GM21390 (cell line): ENCODE data around the gene MS4A6E.
A peak's percentile ranks its signal among the peaks of the same experiment; 100 is the strongest.
"Not testable (repeated sequence)": the region's sequence is repeated elsewhere in the genome, so short reads cannot be mapped to it uniquely, and the experiment has no call there.

Source experiments
- ATAC-seq: cut with Tn5 transposase; IDR thresholded peaks from one replicate; pipeline ENCODE4 v1.9.1; 2021; ENCODE audit not compliant: unreplicated experiment

Gene MS4A6E, protein sequence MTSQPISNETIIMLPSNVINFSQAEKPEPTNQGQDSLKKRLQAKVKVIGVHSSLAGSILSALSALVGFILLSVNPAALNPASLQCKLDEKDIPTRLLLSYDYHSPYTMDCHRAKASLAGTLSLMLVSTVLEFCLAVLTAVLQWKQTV

DNA sequence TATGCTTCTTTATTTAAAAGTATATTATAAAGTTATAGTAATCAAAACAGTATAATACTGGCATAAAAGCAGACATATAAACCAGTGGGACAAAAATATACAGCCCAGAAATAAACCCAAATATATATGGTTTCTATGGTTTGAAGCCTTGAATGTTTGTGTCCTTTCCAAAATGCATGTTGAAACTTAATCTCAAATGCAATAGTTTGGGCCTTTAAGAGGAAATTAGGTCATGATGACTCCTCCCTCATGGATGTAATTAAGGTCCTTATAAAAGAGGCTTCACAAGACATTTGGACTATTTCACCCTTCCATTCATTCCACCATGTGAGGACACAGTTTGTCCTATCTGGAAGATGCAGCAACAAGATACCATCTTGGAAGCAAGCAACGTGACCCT, at the start of gene MS4A6E:
Gene MS4A6E, plus strand, starts transcription at position 301 of the 400 bp plus-strand sequence. CDS start 7,641 bp downstream, outside the sequence.
- ATAC-seq, result no peak

- peak; percentile 54 for ATAC-seq
Observed at GRCh38 chr11:60280412-60280811, 46.6 kb upstream of the MS4A6E start, which contains the start of gene MS4A4A. MS4A4A (plus strand) TSS chr11:60280666; CDS start chr11:60280676, 10 bp downstream.

- ATAC-seq, result no peak
Observed at GRCh38 chr11:60281485-60281884, 45.6 kb upstream of the MS4A6E start.

GRCh38 chr11:60282286-60282685, 44.8 kb upstream of the MS4A6E start:
- ATAC-seq, result no peak

- ATAC-seq, result not testable (repeated sequence)
Observed at GRCh38 chr11:60285411-60286126, 41.5 kb upstream of the MS4A6E start.

DNA sequence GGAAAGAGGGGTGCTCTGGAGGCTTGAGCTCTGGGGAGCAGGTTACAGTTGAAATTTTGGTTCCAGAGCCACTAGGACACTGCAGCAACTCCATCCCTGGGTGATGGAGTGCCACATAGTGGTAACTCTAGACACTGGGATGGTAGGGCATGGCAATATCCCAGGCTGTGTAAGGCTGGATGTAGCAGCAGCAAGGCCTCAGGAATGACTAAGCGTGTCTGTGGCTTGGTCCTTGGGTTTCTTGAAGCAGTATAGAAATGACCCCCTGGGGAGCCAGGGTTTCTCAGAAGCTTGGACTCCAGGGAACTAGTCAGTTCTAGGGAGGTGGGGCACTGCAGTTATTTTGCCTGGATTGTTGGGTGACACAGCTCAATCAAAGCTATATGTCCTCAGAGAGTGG, 38.5 kb upstream of the MS4A6E start:
- ATAC-seq, result no peak

DNA sequence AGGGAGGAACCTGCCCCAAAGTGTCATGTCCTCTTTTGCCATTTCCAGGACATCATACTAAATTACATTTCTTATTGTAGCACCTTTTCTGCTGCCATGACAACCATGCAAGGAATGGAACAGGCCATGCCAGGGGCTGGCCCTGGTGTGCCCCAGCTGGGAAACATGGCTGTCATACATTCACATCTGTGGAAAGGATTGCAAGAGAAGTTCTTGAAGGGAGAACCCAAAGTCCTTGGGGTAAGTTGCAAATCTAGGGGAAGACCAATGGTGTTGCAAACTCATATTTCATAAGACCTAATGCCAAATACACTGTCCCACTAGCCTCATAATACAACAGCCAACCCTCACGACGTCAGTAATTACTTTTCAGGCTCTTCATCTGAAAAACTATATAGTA, 34.9 kb upstream of the MS4A6E start:
- no peak for ATAC-seq

DNA sequence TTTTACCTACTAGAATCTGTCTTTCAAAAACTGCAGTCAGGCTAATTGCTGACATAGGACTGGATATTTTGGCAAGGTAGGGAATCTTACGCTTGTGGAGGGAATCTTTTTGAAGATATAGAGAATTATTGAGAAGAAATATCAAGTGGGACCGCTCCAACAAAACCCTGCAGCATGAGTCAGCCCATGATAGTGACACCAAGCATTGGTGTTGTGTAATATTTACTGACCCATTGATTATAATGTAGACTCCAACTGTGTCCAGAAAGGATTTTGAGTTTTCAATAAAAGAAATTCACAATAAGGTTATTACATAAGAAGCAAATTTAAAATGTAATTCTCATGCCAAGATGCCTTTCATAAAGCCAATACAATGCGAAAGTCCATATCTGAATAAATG, 25.9 kb upstream of the MS4A6E start:
- no peak for ATAC-seq

DNA sequence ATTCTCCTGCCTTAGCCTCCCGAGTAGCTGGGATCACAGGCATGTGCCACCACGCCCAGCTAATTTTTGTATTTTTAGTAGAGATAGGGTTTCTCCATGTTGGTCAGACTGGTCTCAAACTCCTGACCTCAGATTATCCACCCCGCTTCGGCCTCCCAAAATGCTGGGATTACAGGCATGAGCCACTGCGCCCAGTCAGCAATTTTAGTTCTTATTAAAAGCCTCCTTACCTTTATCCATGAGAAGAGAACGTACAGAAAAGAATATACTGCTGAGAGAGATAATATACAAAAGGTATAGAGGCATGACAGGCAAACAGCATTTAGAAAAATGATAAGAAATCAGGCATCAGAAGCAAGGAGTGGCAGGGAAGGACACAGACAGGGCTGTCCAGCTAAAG, 25.2 kb upstream of the MS4A6E start:
- ATAC-seq, result not testable (repeated sequence)

- ATAC-seq, result no peak
Observed at GRCh38 chr11:60303661-60304060, 23.4 kb upstream of the MS4A6E start.

DNA sequence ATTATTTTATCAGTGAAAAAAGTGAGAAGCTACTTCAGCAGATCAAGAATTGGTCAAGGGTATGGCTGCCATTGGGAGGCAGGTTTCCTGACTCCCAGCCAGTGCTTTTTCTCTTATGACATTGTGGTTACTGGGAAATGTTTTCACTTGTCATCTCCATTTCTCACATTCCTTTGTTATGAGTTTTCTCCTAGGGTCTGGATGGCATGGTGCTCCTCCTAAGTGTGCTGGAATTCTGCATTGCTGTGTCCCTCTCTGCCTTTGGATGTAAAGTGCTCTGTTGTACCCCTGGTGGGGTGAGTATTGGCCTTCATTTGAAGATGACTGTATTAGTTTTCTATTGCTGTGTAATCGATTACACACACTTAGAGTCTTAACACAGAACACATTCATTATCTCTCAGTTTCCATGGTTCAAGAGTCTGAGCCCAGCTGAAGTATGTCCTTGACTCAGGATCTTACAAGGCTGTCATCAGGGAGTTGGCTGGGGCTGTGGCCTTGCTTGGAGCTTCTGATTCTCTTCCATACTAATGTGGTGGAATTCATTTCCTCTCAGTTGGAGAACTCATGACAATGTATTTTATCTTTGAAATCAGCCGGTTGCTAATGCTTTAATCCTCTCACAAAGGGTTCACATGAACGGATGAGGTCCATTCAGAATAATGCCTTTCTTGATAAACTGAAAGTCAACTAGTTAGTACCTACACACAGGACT, 21.0 kb upstream of the MS4A6E start:
- ATAC-seq, result no peak

- no peak for ATAC-seq
Observed at GRCh38 chr11:60307507-60308195, 19.4 kb upstream of the MS4A6E start.

DNA sequence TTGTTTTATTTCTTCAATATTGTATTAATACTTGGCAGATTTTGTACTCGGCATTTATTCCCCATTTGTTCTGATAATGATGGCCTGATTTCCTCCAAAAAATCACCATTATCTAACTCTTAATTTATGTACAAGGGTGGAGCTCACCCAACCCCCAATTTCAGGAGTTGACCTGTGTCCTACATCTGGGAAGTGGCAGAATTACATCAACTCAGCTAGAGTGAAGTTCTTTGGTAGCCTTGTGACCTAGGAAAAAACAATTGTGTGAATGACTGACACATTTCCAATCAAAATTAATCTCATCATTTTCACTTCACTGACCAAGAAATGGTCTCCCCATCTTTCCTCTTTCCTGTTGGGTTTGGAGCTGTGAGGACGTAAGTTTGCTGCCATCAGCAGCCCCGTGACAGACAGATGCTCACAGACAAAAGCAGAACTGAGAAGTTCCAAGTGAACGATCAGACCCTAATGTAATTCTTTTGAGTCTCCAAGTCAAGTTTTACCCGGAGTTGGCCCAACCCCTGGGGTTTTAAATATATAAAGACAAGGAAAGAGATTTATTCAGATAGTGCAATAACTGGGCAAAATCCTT, 16.6 kb upstream of the MS4A6E start:
- no peak for ATAC-seq

DNA sequence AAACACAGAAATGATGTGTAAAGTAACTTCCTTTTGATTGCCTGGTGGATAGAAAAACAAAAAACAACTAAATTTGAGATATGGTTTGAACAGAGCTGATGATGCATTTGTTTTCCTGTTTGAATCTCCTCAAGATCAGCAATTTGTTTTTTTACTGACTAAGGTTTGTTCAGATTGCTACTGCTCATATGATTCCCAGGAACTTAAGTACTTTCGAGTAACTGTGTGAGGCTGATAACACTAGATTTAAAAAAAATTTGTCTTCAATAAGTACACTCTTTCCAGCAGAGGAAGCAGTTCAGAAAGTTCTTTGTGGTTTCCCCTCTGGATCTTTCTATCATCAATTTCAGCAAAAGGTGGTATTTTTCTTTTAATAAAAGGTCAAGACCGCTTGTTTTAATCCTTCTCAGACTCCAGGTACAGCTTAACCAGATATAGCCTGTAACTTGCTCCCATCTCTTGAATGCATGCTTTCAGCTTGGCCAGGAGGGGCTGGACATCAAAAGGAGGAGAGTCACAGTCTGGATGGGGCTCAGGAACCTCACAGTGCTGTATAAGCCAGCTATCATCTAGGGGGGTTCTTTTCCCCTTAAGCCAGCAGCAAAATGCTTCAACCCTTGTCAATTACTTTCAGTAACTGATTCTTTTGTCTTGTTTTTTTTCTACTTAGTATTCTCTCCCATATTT, 12.3 kb upstream of the MS4A6E start:
- no peak for ATAC-seq

GRCh38 chr11:60315871-60316270, 11.2 kb upstream of the MS4A6E start:
- no peak for ATAC-seq

GRCh38 chr11:60316317-60316716, 10.7 kb upstream of the MS4A6E start:
- ATAC-seq, result no peak

GRCh38 chr11:60318726-60319125, 8.3 kb upstream of the MS4A6E start:
- no peak for ATAC-seq

- no peak for ATAC-seq
Observed at GRCh38 chr11:60321051-60321450, 6.0 kb upstream of the MS4A6E start.

- ATAC-seq, result no peak
Observed at GRCh38 chr11:60328460-60328859, 1.4 kb downstream of the MS4A6E start.

DNA sequence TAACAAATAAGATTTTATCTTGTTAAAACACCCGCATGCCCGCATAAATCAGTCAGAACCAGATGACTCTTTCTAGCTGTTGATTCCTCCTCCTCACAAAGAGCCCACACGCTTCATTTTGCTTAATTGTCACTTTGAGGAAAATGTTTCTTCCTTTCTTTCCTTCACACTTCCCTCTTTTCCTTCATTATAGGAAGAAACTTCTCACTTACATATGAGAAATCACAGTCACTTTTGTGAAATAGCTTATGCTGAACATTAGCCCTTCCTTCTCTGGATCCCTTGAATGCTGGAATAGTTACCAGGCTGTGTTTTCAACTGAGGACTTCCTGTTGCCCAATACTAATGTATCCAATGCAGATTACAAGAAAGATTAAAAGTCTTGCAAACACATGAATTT, 5.8 kb downstream of the MS4A6E start:
- no peak for ATAC-seq
